CD4-positive, alpha-beta T cell treated with Interleukin-15 for 1 hour (primary cell): ENCODE results near the gene TMEM39A.

Source experiments
- DNase-seq: peaks from one replicate; pipeline ENCODE4 v3.0.0-alpha.2; 2020

Gene TMEM39A

GRCh38 chr3:119463171-119464169 is at the start of gene TMEM39A:
Gene TMEM39A, minus strand, starts transcription at chr3:119463615. Its CDS starts 1,541 bp downstream, at chr3:119462074.
- peak; percentile 99 for DNase-seq

GRCh38 chr3:119510690-119511089 is 47.3 kb upstream of the TMEM39A start:
- no peak for DNase-seq

GRCh38 chr3:119508172-119508845 is 44.9 kb upstream of the TMEM39A start:
- DNase-seq = no peak

- no peak for DNase-seq
Observed at GRCh38 chr3:119507404-119507803, 44.0 kb upstream of the TMEM39A start.

GRCh38 chr3:119506631-119507030 is 43.2 kb upstream of the TMEM39A start:
- no peak for DNase-seq

- DNase-seq = no peak
Observed at GRCh38 chr3:119500901-119501300, 37.5 kb upstream of the TMEM39A start.

- DNase-seq = no peak
Observed at GRCh38 chr3:119500265-119500664, 36.9 kb upstream of the TMEM39A start.

GRCh38 chr3:119498186-119499011 is 35.0 kb upstream of the TMEM39A start, which contains the start of gene TIMMDC1:
Gene TIMMDC1, plus strand, starts transcription at chr3:119498547. Its CDS starts 187 bp downstream, at chr3:119498734.
- peak; percentile 97 for DNase-seq

GRCh38 chr3:119497820-119498185 is 34.4 kb upstream of the TMEM39A start:
- DNase-seq = no peak

GRCh38 chr3:119494597-119494996 is 31.2 kb upstream of the TMEM39A start:
- DNase-seq = no peak

GRCh38 chr3:119492810-119493209 is 29.4 kb upstream of the TMEM39A start:
- DNase-seq = no peak

GRCh38 chr3:119492128-119492527 is 28.7 kb upstream of the TMEM39A start:
- DNase-seq = no peak

GRCh38 chr3:119490153-119490552 is 26.7 kb upstream of the TMEM39A start:
- no peak for DNase-seq

GRCh38 chr3:119485563-119485962 is 22.1 kb upstream of the TMEM39A start:
- DNase-seq = no peak

GRCh38 chr3:119483101-119483500 is 19.7 kb upstream of the TMEM39A start:
- no peak for DNase-seq

GRCh38 chr3:119481079-119481478 is 17.7 kb upstream of the TMEM39A start:
- no peak for DNase-seq

- DNase-seq = no peak
Observed at GRCh38 chr3:119470866-119471265, 7.5 kb upstream of the TMEM39A start.

GRCh38 chr3:119469418-119470189 is 6.2 kb upstream of the TMEM39A start:
- no peak for DNase-seq

- DNase-seq = no peak
Observed at GRCh38 chr3:119468041-119468440, 4.6 kb upstream of the TMEM39A start.

GRCh38 chr3:119457246-119457645 is 6.2 kb downstream of the TMEM39A start:
- DNase-seq = no peak

- DNase-seq = no peak
Observed at GRCh38 chr3:119456469-119456868, 6.9 kb downstream of the TMEM39A start.

- DNase-seq = no peak
Observed at GRCh38 chr3:119453822-119454221, 9.6 kb downstream of the TMEM39A start.
